Memory B cell (primary cell): Measurements from ENCODE around the gene REG4.
"Not testable (repeated sequence)": the region's sequence is repeated elsewhere in the genome, so short reads cannot be mapped to it uniquely, and the experiment has no call there.

Source experiments
- ATAC-seq: fragments of 150-1000 bp; cut with Tn5 transposase; 2 replicates; pipeline ENCODE4 v1.10.0; 2021; ENCODE audit warnings: low read depth, mild to moderate bottlenecking, moderate library complexity
- DNase-seq, 2 donors: peaks; one replicate each; pipeline ENCODE4 v3.0.0; 2022; ENCODE audit warnings: low spot score in 2 of 2
- H3K27ac Mint-ChIP-seq: one replicate; pipeline ENCODE4 v1.8.0; 2022; ENCODE audit warnings: mild to moderate bottlenecking, moderate library complexity, mixed read lengths
- H3K27me3 Mint-ChIP-seq: one replicate; pipeline ENCODE4 v1.8.0; 2022; ENCODE audit warnings: mixed read lengths
- H3K36me3 Mint-ChIP-seq: one replicate; pipeline ENCODE4 v1.8.0; 2022; ENCODE audit warnings: mild to moderate bottlenecking, mixed read lengths
- H3K4me1 Mint-ChIP-seq: one replicate; pipeline ENCODE4 v1.8.0; 2022; ENCODE audit warnings: mixed read lengths
- H3K4me3 Mint-ChIP-seq: one replicate; pipeline ENCODE4 v1.8.0; 2022; ENCODE audit warnings: mild to moderate bottlenecking, moderate library complexity, mixed read lengths
- H3K9me3 Mint-ChIP-seq: one replicate; pipeline ENCODE4 v1.8.0; 2022; ENCODE audit warnings: mixed read lengths

The REG4 gene

DNA sequence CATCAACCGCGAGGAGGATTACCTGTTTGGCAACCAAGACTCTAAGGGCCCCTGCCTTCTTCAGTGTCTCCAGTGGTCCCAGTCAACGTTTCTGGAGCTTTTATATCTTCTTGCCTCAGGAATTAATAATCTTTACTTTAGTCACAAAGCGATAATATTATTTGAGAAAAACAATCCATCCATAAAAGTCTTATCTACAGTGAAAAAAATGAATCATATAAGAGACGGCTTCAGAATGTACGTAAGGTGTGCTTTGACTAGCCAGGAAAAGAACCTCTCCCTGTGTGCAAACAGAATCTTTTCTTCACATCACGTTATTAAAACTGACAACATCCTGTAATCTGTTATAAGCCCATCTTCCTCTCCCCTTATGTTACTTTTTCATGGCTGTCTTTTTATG lies at the start of gene REG4:
REG4 (minus strand) TSS at position 74 of the 400 bp plus-strand sequence. CDS start 2,691 bp downstream, outside the sequence.
- peaks cover 2% of the 10 kb centered on the region for H3K4me1 Mint-ChIP-seq

DNA sequence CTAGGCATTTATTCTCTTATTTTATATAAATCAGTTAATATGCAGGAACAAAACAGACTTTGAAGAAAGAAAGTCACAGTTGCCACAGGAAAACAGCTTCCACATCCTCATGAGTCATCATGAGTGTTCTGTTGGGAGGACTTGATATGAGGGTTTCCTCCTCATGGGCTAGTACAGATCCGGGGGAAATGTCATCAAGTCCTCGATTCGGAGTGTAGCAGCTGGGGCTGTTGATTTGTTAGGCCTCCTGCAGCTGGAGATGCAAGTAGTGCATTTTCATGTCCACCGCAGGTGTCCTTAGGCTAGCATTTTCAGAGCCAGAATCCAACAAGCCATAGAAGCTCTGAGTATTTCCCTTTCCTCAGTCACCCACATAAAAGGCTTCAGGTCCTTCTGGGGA lies 48.4 kb upstream of the REG4 start:
- Mint-ChIP-seq H3K9me3 (no peaks in the 10 kb centered on the region), H3K36me3 (no peaks in the 10 kb centered on the region), H3K27ac (no peak overlapping the region), H3K4me1 (no peaks in the 10 kb centered on the region), H3K27me3 (peaks cover 14% of the 10 kb centered on the region), H3K4me3 (no peak overlapping the region)
- no peak for ATAC-seq
- DNase-seq = no peak

More for the DNA sequence above, at the start of gene REG4:
- Mint-ChIP-seq H3K27ac (no peak within 1 kb of the TSS), H3K36me3 (no peaks in the 10 kb centered on the region), H3K4me3 (no peak within 1 kb of the TSS), H3K9me3 (no peaks in the 10 kb centered on the region), H3K27me3 (peaks cover 10% of the 10 kb centered on the region)
- DNase-seq (no peak), ATAC-seq (no peak)

DNA sequence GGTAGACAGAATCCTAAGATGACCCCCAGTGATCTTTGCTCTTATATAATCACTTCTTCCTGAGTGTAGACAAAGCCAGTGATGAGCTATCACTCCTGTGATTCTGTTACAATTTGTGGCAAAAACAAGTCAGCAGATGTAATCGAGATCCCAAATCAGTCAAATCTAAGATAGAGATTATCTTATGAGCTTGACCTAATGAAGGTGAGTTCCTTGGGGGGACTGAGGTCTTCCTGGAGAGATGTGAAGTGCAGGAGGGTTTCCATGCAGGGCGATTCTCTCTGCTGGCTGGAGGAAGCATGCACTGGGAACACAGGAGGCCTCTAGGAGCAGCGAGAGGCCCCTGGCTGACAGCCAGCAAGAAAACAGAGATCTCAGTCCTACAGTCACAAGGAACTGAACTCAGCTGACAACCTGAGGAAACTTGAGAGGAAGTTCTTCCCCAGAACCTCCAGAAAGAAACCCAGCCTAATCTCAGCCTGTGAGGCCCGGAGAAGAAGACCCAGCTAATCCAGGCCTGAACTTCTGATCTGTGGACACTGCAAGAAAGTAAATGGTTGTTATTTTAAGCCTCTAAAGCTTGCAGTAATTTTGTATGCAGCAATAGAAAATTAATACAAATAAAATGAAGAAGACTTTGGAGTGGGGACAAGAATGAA lies 47.4 kb upstream of the REG4 start:
- not testable (repeated sequence) for H3K36me3 Mint-ChIP-seq, DNase-seq, H3K27ac Mint-ChIP-seq, H3K4me3 Mint-ChIP-seq, H3K9me3 Mint-ChIP-seq, H3K4me1 Mint-ChIP-seq, ATAC-seq
- H3K27me3 Mint-ChIP-seq = peaks cover 14% of the 10 kb centered on the region

DNA sequence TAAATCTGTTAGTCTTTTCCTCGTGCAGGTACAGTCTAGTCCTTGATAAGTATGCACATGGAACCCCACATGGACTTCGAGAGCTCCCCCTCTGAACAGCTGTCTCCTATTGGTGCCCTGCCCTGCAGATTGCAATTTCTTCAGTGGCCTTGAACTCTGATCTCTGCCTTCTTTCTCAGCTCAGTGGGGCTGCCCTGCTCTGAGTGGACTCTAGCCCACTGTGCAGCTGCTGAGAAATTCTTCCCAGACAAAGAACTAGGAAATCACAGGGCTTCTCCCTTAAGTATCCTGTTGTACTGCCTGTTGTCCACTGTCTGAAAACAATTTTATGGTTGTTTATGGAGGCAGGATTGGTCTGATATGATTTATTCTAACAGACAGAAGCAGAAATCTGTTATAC lies 46.9 kb upstream of the REG4 start:
- ATAC-seq (no peak), DNase-seq (no peak)
- Mint-ChIP-seq H3K36me3 (no peaks in the 10 kb centered on the region), H3K4me3 (no peak overlapping the region), H3K27ac (no peak overlapping the region), H3K4me1 (no peaks in the 10 kb centered on the region), H3K9me3 (no peaks in the 10 kb centered on the region), H3K27me3 (peaks cover 14% of the 10 kb centered on the region)

- no peak for ATAC-seq
- H3K9me3 Mint-ChIP-seq = no peaks in the 10 kb centered on the region
Observed at GRCh38 chr1:119853155-119853554, 41.9 kb upstream of the REG4 start.

GRCh38 chr1:119844206-119844605 lies 32.9 kb upstream of the REG4 start:
- DNase-seq, H3K4me3 Mint-ChIP-seq, H3K27ac Mint-ChIP-seq, ATAC-seq, H3K36me3 Mint-ChIP-seq, H3K4me1 Mint-ChIP-seq, H3K9me3 Mint-ChIP-seq, H3K27me3 Mint-ChIP-seq: not testable (repeated sequence)

More at GRCh38 chr1:119853155-119853554, 41.9 kb upstream of the REG4 start:
- H3K4me1 Mint-ChIP-seq = no peaks in the 10 kb centered on the region
- H3K36me3 Mint-ChIP-seq = no peaks in the 10 kb centered on the region
- no peak overlapping the region for H3K4me3 Mint-ChIP-seq
- no peak overlapping the region for H3K27ac Mint-ChIP-seq
- no peak for DNase-seq
- no peaks in the 10 kb centered on the region for H3K27me3 Mint-ChIP-seq

DNA sequence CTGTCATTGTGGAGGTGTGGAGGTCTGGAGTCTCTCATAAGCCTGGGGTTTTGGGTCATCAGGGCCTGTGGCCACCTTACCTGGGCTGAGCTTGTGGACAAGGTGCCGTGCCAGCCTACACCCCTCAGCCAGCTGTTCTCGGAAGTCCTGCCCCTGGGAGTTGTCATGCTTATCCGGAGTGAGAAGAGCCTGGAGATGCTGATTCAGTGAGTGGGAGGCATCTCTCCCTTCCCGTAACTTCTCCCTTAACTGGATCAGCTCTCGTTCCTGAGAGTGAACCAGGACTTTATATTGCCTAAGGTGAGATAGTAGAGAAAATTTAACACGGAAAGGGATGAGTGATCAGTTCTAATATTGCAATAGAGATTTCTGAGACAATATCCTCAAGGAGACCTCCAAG lies 30.0 kb upstream of the REG4 start:
- no peak for ATAC-seq
- no peaks in the 10 kb centered on the region for H3K36me3 Mint-ChIP-seq
- peaks cover 3% of the 10 kb centered on the region for H3K4me1 Mint-ChIP-seq
- H3K9me3 Mint-ChIP-seq = no peaks in the 10 kb centered on the region
- peaks cover 8% of the 10 kb centered on the region for H3K27me3 Mint-ChIP-seq
- DNase-seq = no peak
- no peak overlapping the region for H3K4me3 Mint-ChIP-seq
- H3K27ac Mint-ChIP-seq = no peak overlapping the region

DNA sequence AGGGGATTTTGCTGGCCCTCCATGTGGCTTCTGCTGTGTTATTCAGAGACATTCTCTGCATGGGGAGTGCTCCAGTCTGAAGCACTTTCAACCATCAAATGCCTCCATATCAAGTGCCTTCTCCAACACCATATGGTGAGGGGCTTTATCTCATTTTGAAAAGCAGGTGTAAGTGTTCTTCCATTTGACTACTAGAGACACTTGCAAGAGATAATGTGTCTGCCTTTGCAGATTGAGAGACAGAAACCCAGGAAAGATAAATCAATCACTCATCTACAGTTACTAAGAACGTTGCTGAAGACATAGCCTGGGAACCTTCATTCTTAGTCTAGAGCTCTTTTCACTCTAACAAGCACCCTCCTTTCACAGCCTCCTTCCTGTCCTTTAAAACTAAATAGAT lies 29.5 kb upstream of the REG4 start:
- no peak overlapping the region for H3K4me3 Mint-ChIP-seq
- no peaks in the 10 kb centered on the region for H3K36me3 Mint-ChIP-seq
- DNase-seq (no peak), ATAC-seq (no peak)
- H3K27me3 Mint-ChIP-seq = peaks cover 8% of the 10 kb centered on the region
- H3K4me1 Mint-ChIP-seq = peaks cover 3% of the 10 kb centered on the region
- H3K27ac Mint-ChIP-seq = no peak overlapping the region
- no peaks in the 10 kb centered on the region for H3K9me3 Mint-ChIP-seq

DNA sequence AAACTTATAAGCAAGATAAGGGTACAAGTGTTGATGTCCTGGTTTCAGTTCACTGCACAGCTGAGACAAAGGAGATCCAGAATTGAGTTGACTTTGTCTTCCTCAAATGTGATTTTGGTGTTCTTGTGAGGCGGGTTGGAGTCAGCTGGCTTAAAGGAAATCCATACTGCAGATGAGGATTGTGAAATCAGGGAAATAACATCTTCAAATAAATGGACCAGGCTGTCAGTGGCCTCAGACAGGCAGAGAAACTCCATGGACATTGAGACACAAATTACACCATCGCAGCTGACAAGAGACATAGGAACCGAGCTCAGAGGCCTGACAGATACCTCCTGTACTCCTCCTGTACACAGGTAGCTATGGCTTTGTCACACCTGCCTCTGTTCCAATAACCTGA lies 27.0 kb upstream of the REG4 start:
- no peak overlapping the region for H3K27ac Mint-ChIP-seq
- peaks cover 3% of the 10 kb centered on the region for H3K4me1 Mint-ChIP-seq
- no peak overlapping the region for H3K4me3 Mint-ChIP-seq
- DNase-seq (no peak), ATAC-seq (no peak)
- H3K9me3 Mint-ChIP-seq = no peaks in the 10 kb centered on the region
- H3K27me3 Mint-ChIP-seq = peaks cover 9% of the 10 kb centered on the region
- no peaks in the 10 kb centered on the region for H3K36me3 Mint-ChIP-seq

DNA sequence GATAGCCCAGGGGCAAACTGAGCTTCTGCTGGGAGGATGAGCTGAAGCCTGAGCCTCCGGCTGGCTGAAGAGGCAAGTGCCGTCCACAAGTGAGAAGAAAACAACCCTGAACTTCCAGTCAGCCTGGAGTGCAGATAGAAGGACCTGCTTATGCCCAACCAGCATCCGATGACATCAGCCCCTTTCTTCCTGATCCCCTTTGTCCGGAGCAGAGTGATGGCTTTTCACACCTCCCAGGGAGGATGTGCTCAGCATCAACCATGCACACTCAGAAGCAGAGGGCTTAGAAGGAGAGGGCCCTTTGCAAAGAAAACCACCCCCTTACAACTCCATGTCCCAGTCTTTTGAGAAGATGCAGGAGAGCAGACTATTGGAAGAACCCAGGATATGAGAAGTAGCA lies 23.7 kb upstream of the REG4 start:
- Mint-ChIP-seq H3K9me3 (peaks cover 3% of the 10 kb centered on the region), H3K4me3 (no peak overlapping the region), H3K27me3 (peaks cover 9% of the 10 kb centered on the region), H3K4me1 (peaks cover 6% of the 10 kb centered on the region), H3K36me3 (no peaks in the 10 kb centered on the region), H3K27ac (no peak overlapping the region)
- ATAC-seq = no peak
- no peak for DNase-seq

DNA sequence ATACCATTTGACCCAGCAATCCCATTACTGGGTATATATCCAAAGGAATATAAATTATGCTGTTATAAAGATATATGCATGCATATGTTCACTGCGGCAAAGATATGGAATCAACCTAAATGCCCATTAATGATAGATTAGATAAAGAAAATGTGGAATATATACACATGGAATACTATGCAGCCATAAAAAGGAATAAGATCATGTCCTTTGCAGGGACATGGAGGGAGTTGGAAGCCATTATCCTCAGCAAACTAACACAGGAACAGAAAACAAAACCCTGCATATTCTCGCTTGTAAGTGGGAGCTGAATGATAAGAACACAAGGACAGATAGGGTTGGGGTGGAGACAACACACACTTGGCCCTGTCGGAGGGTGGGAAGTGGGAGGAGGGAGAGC lies 19.8 kb upstream of the REG4 start:
- Mint-ChIP-seq H3K27ac (no peak overlapping the region), H3K36me3 (no peaks in the 10 kb centered on the region), H3K27me3 (peaks cover 6% of the 10 kb centered on the region), H3K4me3 (no peak overlapping the region), H3K4me1 (peaks cover 3% of the 10 kb centered on the region), H3K9me3 (peaks cover 3% of the 10 kb centered on the region)
- DNase-seq = no peak
- ATAC-seq = no peak

GRCh38 chr1:119829625-119830024 lies 18.4 kb upstream of the REG4 start:
- no peak overlapping the region for H3K27ac Mint-ChIP-seq
- no peak for ATAC-seq
- peaks cover 7% of the 10 kb centered on the region for H3K27me3 Mint-ChIP-seq
- H3K4me3 Mint-ChIP-seq = no peak overlapping the region
- DNase-seq = no peak
- H3K4me1 Mint-ChIP-seq = peaks cover 3% of the 10 kb centered on the region
- H3K36me3 Mint-ChIP-seq = no peaks in the 10 kb centered on the region
- peaks cover 3% of the 10 kb centered on the region for H3K9me3 Mint-ChIP-seq

DNA sequence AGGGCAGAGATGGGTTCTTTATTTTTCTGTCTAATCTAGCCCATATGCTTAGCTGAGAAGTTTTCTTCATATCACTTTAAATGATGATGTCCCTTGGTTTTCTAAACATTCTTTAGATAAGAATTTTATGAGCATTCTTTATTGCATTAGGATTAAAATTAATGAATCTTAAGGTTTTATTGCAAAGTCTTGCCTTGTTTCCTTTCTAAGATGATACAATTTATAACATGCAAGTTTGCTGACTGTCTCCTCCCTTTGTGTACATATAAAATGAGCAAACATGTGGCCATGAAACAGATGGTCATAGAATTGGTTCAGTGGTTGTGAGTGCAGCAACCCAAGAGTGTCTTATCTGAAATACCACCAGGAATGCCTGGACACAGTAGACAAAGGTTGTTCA lies 17.7 kb upstream of the REG4 start:
- H3K4me3 Mint-ChIP-seq, H3K27ac Mint-ChIP-seq, ATAC-seq, H3K9me3 Mint-ChIP-seq, H3K36me3 Mint-ChIP-seq, H3K4me1 Mint-ChIP-seq, DNase-seq, H3K27me3 Mint-ChIP-seq: not testable (repeated sequence)

GRCh38 chr1:119828266-119828665 lies 17.0 kb upstream of the REG4 start:
- H3K27ac Mint-ChIP-seq = no peak overlapping the region
- H3K27me3 Mint-ChIP-seq = peaks cover 7% of the 10 kb centered on the region
- no peak overlapping the region for H3K4me3 Mint-ChIP-seq
- H3K36me3 Mint-ChIP-seq = no peaks in the 10 kb centered on the region
- DNase-seq = no peak
- peaks cover 3% of the 10 kb centered on the region for H3K9me3 Mint-ChIP-seq
- ATAC-seq = no peak
- peaks cover 3% of the 10 kb centered on the region for H3K4me1 Mint-ChIP-seq

- peaks cover 9% of the 10 kb centered on the region for H3K27me3 Mint-ChIP-seq
- DNase-seq (no peak), ATAC-seq (no peak)
- H3K4me1 Mint-ChIP-seq = no peaks in the 10 kb centered on the region
- H3K36me3 Mint-ChIP-seq = no peaks in the 10 kb centered on the region
- H3K4me3 Mint-ChIP-seq = no peak overlapping the region
- peaks cover 3% of the 10 kb centered on the region for H3K9me3 Mint-ChIP-seq
- H3K27ac Mint-ChIP-seq = no peak overlapping the region
Observed at GRCh38 chr1:119827010-119827409, 15.8 kb upstream of the REG4 start.
